ENCODE measurements around the gene SLC39A11.
A peak's percentile ranks its signal among the peaks of the same experiment; 100 is the strongest.

The SLC39A11 gene

GRCh38 chr17:72976971-72977770 is 115.3 kb downstream of the SLC39A11 start:
- peak; percentile 65 for DNase-seq (ENCODE audit: low read depth)

DNA sequence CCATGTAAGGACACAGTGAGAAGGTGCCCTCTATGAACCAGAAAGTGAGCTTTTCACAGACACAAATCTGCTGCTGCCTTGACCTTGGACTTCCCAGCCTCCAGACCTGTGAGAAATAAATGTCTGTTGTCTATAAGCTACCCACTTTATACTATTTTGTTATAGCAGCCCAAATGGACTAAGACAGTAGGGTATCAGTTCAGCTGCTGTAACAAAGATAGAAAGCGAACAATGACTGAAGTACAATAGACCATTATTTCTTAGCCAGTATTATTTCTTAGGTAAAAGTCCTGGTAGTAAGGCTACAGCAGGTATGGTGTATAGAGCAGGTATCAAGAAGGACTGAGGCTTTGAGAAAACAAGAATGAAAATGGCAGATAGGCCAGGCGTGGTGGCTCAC is 117.0 kb downstream of the SLC39A11 start:
- no peak for DNase-seq (ENCODE audit: low read depth)

GRCh38 chr17:72974605-72975232 is 117.8 kb downstream of the SLC39A11 start:
- no peak for DNase-seq (ENCODE audit: low read depth)

- no peak for DNase-seq (ENCODE audit: low read depth)
These were observed 120.1 kb downstream of the SLC39A11 start for GRCh38 chr17:72972263-72972951.

DNA sequence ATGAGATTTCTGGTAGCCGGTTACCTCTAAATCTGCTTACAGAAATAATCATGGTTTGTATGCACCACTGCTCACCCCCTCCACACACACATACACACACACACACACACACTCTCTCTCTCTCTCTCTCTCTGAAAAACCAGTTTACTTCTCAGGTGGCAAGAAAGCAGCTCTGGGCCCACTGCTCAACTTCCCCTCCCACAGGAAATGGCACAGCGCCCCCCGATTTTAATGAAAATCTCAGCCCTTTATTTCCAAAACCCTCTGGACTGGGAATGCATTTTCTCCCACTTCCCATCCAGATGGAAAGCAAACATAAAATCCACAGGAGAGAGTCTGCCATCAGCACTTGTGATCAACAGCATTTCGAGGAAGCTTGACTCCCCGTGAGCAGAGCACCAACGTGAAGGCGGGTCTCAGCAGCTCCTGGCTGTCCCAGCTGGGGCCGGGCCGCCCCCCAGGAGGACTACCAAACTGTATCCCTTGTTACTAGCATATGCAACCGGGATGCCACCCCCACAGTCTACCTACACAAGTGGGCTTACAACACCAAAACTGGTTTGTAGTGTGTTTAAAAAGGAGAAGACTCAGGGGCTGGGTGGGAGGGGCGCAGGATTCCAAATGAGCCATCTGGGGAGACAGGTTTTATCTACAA is 121.1 kb downstream of the SLC39A11 start:
- DNase-seq (ENCODE audit: low read depth), result no peak

DNA sequence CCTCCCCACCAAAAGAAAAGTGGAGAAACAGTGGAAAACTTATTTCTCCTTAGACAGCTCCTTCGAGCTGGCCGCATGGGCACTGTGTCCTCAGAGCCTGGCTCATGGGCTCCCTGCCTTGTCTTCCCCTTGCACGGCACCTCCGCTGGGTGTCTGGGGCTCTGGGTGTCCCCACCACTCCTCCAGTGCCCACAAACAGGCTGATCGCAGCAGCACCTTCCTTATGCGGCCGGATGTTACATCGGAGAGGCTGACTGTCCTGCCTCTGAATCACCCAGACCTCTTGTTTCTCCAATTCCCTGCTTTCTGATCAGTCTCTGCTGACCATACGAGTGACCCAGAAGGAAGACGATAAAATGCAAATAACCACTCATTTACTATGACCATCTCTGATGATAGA is 121.7 kb downstream of the SLC39A11 start:
- DNase-seq (ENCODE audit: low read depth), result no peak

GRCh38 chr17:72970246-72970645 is 122.2 kb downstream of the SLC39A11 start:
- no peak for DNase-seq (ENCODE audit: low read depth)

DNA sequence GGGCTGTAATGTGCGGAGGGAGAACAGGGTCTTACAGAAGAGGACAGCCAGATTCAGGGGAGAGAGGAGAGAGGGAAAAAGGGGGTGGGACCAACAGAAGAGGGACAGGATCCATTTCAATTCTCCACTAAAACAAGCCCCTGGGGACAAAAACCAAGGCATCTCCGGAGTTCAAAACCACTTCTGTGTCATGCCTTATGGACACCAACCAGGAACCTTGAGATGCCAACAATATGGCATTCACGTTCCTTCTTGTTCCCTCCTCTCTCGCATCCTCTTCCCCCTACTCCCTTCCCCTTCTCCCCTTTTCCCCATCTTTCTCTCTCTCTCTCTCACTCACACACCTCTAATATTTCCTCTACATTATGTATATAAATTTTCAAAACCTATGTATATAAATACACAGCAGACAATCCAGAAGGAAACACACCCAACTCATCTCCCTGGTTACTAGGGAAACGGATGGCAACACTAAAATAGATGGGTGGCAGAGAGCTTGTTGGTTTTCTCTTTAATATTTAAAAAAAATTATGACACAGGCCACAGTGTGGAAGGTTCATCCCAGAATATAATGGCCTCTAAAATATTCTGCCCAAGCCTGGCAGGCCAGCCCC is 123.1 kb downstream of the SLC39A11 start:
- no peak for DNase-seq (ENCODE audit: low read depth)

- DNase-seq (ENCODE audit: low read depth), result no peak
These were observed 123.7 kb downstream of the SLC39A11 start for GRCh38 chr17:72968798-72969197.

DNA sequence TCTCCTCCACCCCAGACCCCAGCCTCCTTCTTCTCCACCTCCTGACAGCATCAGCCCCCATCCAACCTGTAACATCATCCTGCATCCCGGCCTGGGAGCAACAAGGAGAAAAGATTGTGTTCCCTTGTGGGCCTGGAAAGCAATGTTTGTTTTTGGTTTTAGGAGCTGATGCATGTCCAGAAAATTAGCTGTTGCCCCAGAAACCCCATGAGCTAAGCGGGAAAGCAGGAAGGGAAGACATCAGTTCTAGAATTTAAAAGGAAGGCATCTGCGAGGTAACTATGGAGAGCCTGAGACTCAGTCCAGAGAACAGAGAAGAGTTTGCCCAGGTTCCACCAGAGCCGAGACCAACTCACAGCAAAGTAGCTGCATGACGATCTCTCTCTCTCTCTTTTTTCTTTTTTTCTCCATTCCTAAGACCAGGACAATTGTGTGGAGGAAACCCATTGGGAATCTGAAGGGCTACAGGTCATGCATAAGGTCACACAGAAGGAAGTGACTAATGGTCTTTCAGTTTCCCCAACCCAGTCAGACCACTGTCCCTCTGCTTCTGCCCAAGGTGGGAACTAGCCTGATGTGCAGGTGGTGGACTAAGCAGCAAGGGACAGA is 124.4 kb downstream of the SLC39A11 start:
- no peak for DNase-seq (ENCODE audit: low read depth)

DNA sequence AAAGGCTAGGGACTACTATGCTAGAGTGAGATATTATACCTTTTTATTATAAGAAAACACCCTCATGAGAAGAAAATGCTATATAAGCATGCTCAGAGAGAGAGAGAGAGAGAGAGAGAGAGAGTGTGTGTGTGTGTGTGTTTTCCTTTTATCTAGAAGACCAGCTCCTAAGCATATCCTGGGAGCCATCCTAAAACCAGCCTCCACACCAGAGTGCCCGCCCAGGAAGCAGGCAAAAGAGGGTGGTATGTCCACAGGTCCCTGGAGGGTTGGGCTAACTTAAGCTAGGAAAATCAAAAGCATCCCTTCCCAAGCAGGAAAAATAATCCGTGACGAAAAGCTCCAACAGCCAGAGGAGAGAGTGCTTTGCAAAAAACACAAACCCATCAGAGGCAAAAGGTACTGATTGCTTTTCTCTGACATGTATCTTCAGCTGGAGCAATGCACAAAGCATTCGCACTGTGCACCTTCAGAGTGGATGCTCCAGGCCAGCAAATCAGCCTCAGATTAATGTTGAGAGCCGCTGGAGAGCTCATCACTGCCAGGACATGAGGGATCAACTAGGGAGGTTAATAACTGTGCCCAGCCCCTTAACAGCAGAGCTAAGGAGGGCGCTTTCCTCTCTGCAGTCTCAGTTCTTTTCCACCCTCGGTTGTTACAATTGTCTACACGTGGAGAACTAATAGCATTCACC is 125.1 kb downstream of the SLC39A11 start:
- DNase-seq (ENCODE audit: low read depth), result no peak

DNA sequence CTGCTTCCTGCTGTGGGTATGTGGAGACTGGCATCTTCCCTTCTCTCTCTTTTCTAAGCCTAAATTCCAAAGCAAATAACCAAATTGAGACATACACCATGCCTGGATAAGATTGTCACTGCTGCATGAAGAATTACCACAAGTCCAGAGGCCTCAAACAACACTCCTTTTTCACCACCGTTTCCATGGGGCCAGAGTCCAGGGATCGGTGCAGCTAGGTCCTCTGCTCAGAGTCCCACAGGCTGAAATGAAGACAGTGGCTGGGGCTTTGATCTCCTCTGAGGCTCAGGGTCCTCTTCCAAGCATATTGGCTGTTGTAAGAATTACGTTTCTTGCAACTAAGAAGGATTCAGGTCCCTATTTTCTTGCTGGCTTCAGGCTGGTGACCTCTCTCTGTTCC is 130.4 kb downstream of the SLC39A11 start:
- no peak for DNase-seq (ENCODE audit: low read depth)

DNA sequence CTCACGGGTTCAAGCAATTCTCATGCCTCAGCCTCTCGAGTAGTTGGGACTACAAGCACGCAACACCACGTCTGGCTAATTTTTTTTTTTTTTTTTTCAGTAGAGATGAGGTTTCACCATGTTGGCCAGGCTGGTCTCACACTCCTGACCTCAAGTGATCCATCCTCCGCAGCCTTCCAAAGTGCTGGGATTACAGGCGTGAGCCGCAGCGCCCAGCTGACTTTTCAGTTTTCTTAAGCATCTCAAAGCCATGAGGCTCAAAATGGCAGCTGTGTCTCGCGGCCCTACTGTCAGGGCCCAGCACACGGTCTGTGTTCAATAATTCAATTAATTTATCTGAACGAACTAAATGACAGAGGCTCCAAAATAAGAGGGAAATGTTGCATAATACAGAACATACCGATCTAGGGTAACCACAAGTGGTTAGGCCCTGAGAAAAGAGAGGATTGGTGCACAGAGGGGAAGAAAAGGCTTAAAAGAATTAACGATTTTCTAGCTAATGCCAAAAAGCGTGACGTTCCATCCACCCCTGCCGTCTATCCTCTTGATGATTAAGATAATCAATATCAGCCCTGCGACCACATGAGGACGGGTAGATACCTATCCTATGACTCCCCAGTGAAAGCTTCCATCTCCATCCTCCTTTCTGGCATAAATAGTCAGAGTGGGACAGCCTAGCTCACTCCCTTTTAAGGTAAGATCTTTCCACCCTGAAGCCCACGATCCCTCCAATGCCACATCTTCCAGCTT is 136.9 kb downstream of the SLC39A11 start:
- no peak for DNase-seq (ENCODE audit: low read depth)

- DNase-seq (ENCODE audit: low read depth), result no peak
These were observed 137.9 kb downstream of the SLC39A11 start for GRCh38 chr17:72954579-72954978.

GRCh38 chr17:72953621-72954020 is 138.9 kb downstream of the SLC39A11 start:
- no peak for DNase-seq (ENCODE audit: low read depth)

GRCh38 chr17:72952641-72953315 is 139.7 kb downstream of the SLC39A11 start:
- no peak for DNase-seq (ENCODE audit: low read depth)

GRCh38 chr17:72952220-72952619 is 140.3 kb downstream of the SLC39A11 start:
- no peak for DNase-seq (ENCODE audit: low read depth)

GRCh38 chr17:72950242-72950931 is 142.1 kb downstream of the SLC39A11 start:
- DNase-seq (ENCODE audit: low read depth), result no peak

GRCh38 chr17:72948115-72948514 is 144.4 kb downstream of the SLC39A11 start:
- no peak for DNase-seq (ENCODE audit: low read depth)

Data from HS-5 (cell line).